Mesothelial cell of epicardium (in vitro differentiated cells): ENCODE measurements around the gene ITIH4. TPM values are rescaled to one million over a fixed set of nuclear protein-coding genes. Genes with fewer than 3 reads are reported as not detected.

Experiments used
- DNase-seq, 2 experiments: peaks; one replicate each; pipeline ENCODE4 v3.0.0; 2021; ENCODE audit warnings: low spot score in 2 of 2; ENCODE audit not compliant: unreplicated experiment in 2 of 2
- H3K27ac Mint-ChIP-seq: 2 replicates; pipeline ENCODE4 v1.8.0; 2021; ENCODE audit warnings: mixed read lengths
- H3K27me3 Mint-ChIP-seq: 2 replicates; pipeline ENCODE4 v1.8.0; 2021; ENCODE audit warnings: low read depth, mixed read lengths
- H3K36me3 Mint-ChIP-seq: 2 replicates; pipeline ENCODE4 v1.8.0; 2021; ENCODE audit warnings: mixed read lengths
- H3K4me1 Mint-ChIP-seq: 2 replicates; pipeline ENCODE4 v1.8.0; 2021; ENCODE audit warnings: mixed read lengths
- H3K4me3 Mint-ChIP-seq: 2 replicates; pipeline ENCODE4 v1.8.0; 2021; ENCODE audit warnings: mild to moderate bottlenecking, moderate library complexity, mixed read lengths
- H3K9me3 Mint-ChIP-seq: 2 replicates; pipeline ENCODE4 v1.8.0; 2021; ENCODE audit warnings: mixed read lengths
- CTCF ChIP-seq: fragments of 200-600 bp; sonication (generic); IDR thresholded peaks from one replicate; pipeline ENCODE4 v1.5.0; 2021; ENCODE audit warnings: antibody characterized with exemption; ENCODE audit not compliant: unreplicated experiment
- total RNA-seq: library from RNA; stranded (reverse); gene quantifications from 3 replicates; pipeline ENCODE4 v1.2.1, GENCODE V29; 2021

Gene ITIH4
- total RNA-seq, 1 donor from 2014 or later = 13.5 TPM

- H3K4me1 Mint-ChIP-seq = peaks cover 24% of the 10 kb centered on the region
- no peaks in the 10 kb centered on the region for H3K36me3 Mint-ChIP-seq
- DNase-seq = no peak
- H3K9me3 Mint-ChIP-seq = no peaks in the 10 kb centered on the region
- H3K27ac Mint-ChIP-seq = peak overlapping the region; percentile 39
- peak; percentile 40 for TF ChIP-seq CTCF
- no peak overlapping the region for H3K4me3 Mint-ChIP-seq
- no peaks in the 10 kb centered on the region for H3K27me3 Mint-ChIP-seq
Measured at GRCh38 chr3:52798978-52799476, 31.4 kb downstream of the ITIH4 start.

GRCh38 chr3:52798376-52798977 lies 32.0 kb downstream of the ITIH4 start:
- Mint-ChIP-seq H3K4me3 (no peak overlapping the region), H3K27ac (no peak overlapping the region), H3K36me3 (no peaks in the 10 kb centered on the region), H3K9me3 (no peaks in the 10 kb centered on the region), H3K4me1 (peaks cover 24% of the 10 kb centered on the region), H3K27me3 (no peaks in the 10 kb centered on the region)
- no peak for DNase-seq
- no peak for TF ChIP-seq CTCF

GRCh38 chr3:52796411-52796810 lies 34.1 kb downstream of the ITIH4 start:
- H3K9me3 Mint-ChIP-seq = no peaks in the 10 kb centered on the region
- H3K4me3 Mint-ChIP-seq = no peak overlapping the region
- H3K36me3 Mint-ChIP-seq = no peaks in the 10 kb centered on the region
- TF ChIP-seq CTCF = no peak
- no peaks in the 10 kb centered on the region for H3K27me3 Mint-ChIP-seq
- H3K27ac Mint-ChIP-seq = no peak overlapping the region
- H3K4me1 Mint-ChIP-seq = peaks cover 12% of the 10 kb centered on the region
- DNase-seq = no peak

GRCh38 chr3:52795298-52795900 lies 35.1 kb downstream of the ITIH4 start:
- Mint-ChIP-seq H3K27me3 (no peaks in the 10 kb centered on the region), H3K9me3 (no peaks in the 10 kb centered on the region), H3K27ac (no peak overlapping the region), H3K36me3 (no peaks in the 10 kb centered on the region), H3K4me3 (no peak overlapping the region), H3K4me1 (peaks cover 10% of the 10 kb centered on the region)
- DNase-seq = no peak
- no peak for TF ChIP-seq CTCF

GRCh38 chr3:52794612-52795099 lies 35.8 kb downstream of the ITIH4 start, which contains the start of gene ITIH3:
ITIH3 (plus strand) TSS chr3:52794796; CDS start chr3:52794804, 8 bp downstream.
- Mint-ChIP-seq H3K27me3 (no peaks in the 10 kb centered on the region), H3K27ac (no peak within 1 kb of the TSS), H3K36me3 (no peaks in the 10 kb centered on the region), H3K4me3 (no peak within 1 kb of the TSS), H3K9me3 (no peaks in the 10 kb centered on the region), H3K4me1 (peaks cover 10% of the 10 kb centered on the region)
- TF ChIP-seq CTCF = no peak
- DNase-seq = no peak
